Renal pelvis (tissue), 4 donors: ENCODE measurements around the gene MACF1. TPM values are rescaled to one million over a fixed set of nuclear protein-coding genes. Genes with fewer than 3 reads are reported as not detected.
"Not testable (repeated sequence)": the region's sequence is repeated elsewhere in the genome, so short reads cannot be mapped to it uniquely, and the experiment has no call there.

Source experiments
- DNase-seq: peaks from one replicate; pipeline ENCODE4 v3.0.0-alpha.2; 2013
- polyA plus RNA-seq, 3 donors: library from polyadenylated mRNA; unstranded; fragments of 120-200 nt; gene quantifications; one replicate each; pipeline ENCODE4 v1.2.1, GENCODE V29; 2013; ENCODE audit not compliant: insufficient read length in 3 of 3

The MACF1 gene
- polyA plus RNA-seq, 3 donors = 227 to 318 (median 276) TPM

GRCh38 chr1:39174390-39175081 lies 30.0 kb upstream of the MACF1 start:
- no peak for DNase-seq

- no peak for DNase-seq
These were observed 26.8 kb upstream of the MACF1 start for GRCh38 chr1:39177706-39178105.

GRCh38 chr1:39178541-39179431 lies 25.7 kb upstream of the MACF1 start:
- no peak for DNase-seq

- DNase-seq = no peak
These were observed 23.2 kb upstream of the MACF1 start for GRCh38 chr1:39181311-39181710.

- DNase-seq = no peak
These were observed 21.7 kb upstream of the MACF1 start for GRCh38 chr1:39182804-39183203.

- no peak for DNase-seq
These were observed 20.8 kb upstream of the MACF1 start for GRCh38 chr1:39183503-39184353.

- DNase-seq = no peak
These were observed 20.1 kb upstream of the MACF1 start for GRCh38 chr1:39184354-39184818.

- DNase-seq = no peak
These were observed 17.0 kb upstream of the MACF1 start for GRCh38 chr1:39187275-39188046.

GRCh38 chr1:39189592-39190041 lies 14.9 kb upstream of the MACF1 start:
- no peak for DNase-seq

GRCh38 chr1:39190096-39190495 lies 14.4 kb upstream of the MACF1 start:
- no peak for DNase-seq

GRCh38 chr1:39194398-39195051 lies 10.0 kb upstream of the MACF1 start:
- DNase-seq = no peak

- DNase-seq = no peak
These were observed 9.1 kb upstream of the MACF1 start for GRCh38 chr1:39195166-39196111.

GRCh38 chr1:39196244-39197215 lies 8.0 kb upstream of the MACF1 start:
- no peak for DNase-seq

- no peak for DNase-seq
These were observed 4.9 kb upstream of the MACF1 start for GRCh38 chr1:39199593-39199992.

- no peak for DNase-seq
These were observed 746 bp downstream of the MACF1 start for GRCh38 chr1:39205102-39205780.

- no peak for DNase-seq
These were observed 1.4 kb downstream of the MACF1 start for GRCh38 chr1:39205781-39206464.

- not testable (repeated sequence) for DNase-seq
These were observed 3.9 kb downstream of the MACF1 start for GRCh38 chr1:39208360-39208759.
